HG03175 (cell line): ENCODE measurements around the gene PPP4C.
A peak's percentile ranks its signal among the peaks of the same experiment; 100 is the strongest.
"Not testable (repeated sequence)": the region's sequence is repeated elsewhere in the genome, so short reads cannot be mapped to it uniquely, and the experiment has no call there.

Experiments used
- ATAC-seq: cut with Tn5 transposase; IDR thresholded peaks from one replicate; pipeline ENCODE4 v1.9.1; 2021; ENCODE audit warnings: mild to moderate bottlenecking, moderate library complexity; ENCODE audit not compliant: unreplicated experiment

PPP4C gene

DNA sequence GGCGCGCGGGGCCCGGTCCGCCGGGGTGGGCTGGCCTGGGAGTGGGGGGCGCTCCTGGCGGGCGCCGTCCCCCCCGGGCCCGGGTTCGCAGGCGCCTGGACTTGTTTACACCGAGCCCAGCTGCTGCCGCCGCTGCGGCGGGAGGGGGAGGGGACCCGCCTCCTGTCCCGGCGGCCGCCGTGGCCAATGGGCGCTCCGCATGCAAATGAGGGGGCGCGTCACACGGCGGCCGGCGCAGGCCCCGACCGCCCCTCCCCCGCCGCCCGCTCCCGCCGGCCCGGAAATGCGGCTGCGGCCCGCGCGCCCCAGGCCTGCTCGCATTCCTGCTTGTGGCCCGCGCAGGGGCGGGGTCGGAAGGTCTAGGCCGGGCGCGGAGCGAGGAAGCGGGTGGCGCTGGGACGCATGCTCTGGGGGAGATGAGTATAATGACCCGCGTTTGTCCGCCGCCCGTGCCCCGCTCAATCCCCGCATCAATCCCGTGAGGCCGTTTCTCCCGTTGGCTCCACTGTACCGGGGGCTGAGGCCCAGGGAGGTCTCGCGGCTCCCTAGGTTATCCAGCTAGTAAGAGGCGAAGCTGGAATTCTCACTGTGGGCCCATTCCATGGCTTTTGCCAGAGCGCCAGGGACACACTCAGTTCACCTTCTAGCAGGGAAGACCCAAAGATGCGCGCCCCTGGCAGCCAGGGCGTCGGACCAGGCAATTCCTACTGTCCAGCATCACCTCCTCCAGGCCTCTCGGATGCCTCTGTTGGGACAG, 20.5 kb downstream of the PPP4C start, which contains the start of gene YPEL3:
Gene YPEL3, minus strand, starts transcription at position 109 of the 757 bp plus-strand sequence. CDS start 731 bp downstream, outside the sequence.
- ATAC-seq, result peak; percentile 54

DNA sequence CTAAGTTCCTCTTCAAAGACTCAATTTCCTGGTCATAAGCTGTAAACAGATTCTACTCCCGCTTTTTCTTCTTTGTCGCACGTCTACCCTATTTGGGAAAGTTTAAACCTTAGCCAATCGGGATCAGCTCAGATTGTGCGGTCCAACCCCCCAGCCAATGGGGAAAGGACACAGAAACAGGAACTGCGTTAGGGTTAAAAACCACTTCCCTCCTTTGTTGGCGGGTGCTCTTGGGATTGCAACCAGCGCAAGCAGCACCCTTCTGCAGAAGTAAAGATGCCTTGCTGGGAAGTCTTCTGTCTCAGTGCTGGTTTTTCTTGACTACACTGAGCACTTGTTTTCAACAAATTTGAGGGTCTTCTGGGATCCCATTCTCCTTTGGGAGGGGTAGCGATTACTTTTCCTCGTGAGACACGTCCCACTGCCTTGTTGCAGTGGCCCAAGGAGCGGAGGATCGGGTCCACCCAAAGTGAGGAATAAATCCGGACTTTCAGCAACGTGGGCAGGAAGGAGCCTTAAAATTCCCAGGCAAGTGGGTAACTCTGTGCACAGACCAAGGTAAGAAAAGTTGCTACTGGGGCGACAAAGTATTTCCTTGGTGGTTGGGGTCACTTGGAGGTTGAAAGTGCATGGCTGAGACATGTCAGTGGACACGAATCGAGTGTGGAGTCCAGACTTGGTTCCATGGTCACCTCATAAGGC, 21.2 kb downstream of the PPP4C start:
- no peak for ATAC-seq

DNA sequence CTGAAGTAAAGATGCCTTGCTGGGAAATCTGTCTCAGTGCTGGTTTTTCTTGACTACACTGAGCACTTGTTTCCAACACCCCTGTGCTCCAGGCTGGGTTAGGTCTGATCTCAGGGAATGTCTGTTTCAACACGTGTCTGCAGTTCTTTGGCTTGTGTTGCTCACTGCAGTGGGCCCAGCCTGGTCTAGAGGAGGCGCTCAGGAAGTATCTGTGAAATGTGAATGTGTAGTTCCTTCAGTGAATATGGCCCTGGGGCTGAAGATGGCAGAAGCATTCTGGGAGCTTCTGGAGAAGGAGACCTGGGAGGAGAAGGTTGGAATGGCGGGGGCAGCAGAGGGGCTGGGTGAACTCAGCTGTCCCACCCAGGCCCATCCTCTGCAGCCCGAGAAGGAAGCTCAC, 28.3 kb downstream of the PPP4C start:
- ATAC-seq, result no peak

DNA sequence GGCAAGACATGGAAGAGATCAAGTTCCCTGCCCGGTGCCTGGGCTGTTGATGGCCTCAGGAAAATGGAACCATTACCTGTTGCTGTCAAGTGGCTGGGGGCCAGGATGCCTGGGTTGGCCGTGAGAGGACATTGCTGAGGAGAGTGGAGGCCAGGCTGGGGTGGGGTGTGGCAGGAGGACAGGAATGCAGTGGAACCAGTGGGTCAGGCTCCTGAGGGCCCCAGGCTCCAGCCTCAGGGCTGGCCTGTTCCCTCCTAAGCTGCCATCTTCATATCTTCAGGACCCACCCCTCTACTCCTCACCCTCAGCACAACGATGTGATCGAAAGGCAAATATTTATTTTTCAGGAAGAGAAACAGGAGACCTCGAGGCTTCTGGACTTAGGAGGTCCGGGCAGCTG, 28.7 kb downstream of the PPP4C start:
- ATAC-seq, result no peak

DNA sequence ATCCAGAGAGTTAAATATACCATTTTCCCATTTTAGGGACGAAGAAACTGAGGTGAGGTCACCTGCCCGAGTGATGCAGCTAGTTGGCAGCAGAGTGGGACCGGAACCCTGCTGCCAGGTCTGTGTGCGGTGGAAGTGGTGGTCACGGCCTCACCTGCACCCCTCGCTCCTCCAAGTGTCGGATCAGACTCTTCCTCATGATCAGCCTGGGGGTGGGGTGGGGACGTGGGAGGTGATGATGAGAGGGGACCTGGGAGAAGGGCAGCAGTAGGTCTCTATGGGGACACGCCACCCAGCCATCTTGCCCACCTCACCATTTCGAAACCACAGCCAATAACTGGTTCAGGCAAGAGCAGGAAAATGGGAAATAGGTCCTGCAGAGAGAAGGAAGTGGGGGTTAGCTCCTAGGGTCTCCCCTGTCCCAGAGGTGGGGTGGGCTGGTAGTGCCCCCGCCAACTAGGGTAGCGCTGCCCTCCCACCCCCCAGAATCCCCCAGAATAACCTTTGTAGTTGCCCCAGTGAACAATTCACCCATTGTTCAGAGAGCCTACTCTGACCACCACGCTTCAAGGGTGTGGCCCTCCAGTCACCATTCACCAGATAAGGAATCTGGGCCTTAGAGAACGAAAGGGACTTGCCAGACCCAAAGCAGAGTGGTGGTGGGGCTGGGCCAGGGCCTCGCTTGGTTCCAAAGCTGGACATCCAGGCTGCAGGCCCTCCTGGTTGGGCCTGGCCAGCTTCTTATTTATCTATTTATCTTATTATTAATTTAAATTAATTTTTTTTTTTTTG, 32.5 kb downstream of the PPP4C start:
- ATAC-seq, result no peak

DNA sequence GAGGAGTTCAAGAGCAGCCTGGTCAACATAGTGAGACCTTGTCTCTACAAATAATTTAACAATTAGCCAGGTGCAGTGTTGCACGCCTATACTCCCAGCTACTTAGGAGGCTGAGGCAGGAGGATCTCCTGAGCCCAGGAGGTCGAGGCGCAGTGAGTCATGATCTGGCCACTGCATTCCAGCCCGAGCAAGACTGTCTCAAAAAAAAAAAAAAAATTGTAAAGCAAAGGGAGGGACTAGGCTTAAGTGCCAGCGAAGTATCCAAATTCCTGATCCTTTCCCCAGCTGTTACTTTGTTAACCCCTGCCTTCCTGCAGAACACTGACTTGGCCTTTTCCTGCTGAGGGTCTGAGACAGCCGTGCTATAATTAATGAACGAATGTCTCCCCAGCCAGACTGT, 34.9 kb downstream of the PPP4C start:
- no peak for ATAC-seq

DNA sequence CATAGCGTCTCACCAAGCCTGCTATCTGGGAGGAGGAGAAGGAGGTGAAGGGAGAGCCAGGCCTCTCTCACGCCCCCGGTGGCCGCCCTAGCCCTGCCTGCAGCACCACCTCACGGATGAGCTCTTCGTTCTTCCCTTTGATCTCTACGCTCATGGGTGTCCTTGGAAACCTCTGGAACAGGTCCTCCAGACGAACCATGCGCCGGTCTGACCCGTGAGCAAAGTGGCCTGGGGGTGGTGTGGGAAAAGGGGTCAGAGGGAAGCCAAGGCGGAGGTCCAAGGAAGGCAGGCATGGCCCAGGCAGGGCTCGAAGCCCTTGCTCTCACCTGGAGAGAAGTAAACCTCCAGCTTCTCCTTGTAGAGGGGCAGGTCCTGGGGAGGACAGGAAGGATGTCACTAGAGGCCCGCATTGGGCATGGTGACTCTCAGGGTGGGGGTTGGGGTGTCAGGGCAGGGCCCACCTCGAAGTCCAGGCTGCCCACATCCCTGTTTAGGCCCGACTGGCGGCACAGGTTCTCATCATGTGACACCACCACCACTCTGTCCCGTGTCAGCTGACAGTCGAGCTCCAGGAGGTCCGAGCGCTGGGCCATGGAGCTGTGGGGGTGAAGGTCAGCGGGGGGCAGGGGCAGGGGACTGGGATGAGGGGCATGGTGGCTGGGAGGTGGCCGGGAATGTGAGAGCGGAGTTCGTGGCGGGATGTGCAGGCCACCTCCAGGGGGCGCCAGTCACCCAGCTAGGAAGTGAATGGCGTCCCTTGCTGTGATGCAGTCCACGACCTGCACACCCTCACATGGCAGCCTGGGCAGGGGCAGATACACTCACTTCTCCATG, 36.6 kb downstream of the PPP4C start:
- ATAC-seq, result no peak

DNA sequence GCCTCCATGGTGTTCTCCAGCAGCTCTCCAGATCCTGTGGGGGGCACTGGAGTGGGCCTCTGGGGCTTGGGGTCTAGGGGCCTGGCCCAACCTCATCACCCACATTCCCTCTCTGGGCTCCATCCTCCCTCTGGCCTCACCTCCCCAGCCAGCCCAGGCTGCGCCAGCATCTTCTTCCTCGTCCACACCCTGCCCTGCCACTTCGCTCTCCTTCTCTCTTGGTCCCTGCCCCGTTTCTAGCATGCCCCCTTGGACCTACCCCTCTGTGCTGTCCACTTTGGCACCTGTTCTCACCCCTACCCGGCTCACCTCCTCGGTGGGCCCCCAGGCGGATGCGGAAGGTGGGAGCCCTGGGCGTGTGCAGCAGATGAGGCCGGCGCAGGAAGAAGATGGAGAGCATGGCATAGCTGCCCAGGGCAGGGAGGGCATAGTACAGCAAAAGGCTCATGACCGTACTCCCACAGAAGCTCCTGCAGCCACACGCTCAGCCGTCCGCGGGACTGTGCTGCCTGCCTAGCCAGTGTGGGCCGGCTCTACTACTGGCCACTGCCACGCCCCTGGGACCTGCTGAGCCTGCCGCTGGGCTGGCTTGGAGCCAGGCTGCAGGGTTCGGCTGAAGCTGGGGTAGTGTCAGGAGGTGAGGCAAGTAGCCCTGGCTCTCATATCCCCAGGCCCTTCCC, 37.4 kb downstream of the PPP4C start, which contains the start of gene GDPD3:
Gene GDPD3, minus strand, starts transcription at position 507 of the 680 bp plus-strand sequence. Its CDS starts 59 bp downstream, at position 448.
- ATAC-seq, result no peak

DNA sequence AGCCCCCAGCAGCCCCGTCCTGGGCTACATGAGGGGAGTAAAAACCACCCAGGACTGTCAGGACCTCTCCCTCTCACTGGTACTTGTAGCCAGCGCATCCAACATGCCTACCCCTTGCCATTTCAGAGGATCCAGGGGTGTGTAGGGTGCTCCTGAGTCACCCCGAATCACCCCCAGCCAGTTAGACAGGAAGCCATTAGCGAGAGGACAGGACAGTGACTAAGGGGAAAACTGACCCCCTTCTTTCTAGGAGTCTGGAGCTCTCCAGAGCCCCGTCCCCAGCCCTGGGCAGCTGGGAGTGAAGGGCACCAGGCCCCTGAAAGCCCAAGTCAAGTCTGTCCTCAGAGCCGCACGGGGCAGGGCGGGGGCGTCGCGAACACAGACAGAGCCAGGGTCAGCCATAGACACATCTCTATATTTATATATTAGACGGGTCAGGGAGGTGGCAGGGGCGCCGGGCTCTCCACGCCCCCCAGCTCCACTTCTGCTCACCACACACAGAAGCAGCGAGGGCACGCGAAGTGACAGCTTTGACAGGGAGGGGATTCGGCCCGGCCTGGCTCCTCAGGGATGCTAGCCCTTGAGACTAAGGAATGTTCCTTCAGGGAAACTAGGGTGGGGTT, 38.0 kb downstream of the PPP4C start:
- ATAC-seq, result no peak

DNA sequence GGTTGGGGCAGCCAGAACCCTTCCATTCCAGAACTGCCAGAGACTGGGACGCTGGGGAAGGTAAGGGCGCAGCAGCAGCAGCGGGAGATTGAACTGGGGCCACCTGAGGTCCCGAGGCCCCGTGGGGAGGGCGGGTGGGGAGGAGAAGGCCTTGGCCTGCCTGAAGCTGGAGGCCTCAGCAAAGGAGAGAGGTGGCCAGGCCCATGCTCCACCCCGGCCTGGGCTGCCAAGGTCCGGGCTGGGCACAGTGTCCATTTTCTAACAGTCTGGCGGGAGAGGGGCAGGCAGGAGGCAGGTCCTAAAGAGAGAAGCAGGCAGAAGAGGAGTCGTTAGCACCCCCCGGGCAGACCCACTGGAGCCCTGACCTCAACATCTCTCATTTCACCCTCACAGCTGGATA, 38.6 kb downstream of the PPP4C start:
- no peak for ATAC-seq

DNA sequence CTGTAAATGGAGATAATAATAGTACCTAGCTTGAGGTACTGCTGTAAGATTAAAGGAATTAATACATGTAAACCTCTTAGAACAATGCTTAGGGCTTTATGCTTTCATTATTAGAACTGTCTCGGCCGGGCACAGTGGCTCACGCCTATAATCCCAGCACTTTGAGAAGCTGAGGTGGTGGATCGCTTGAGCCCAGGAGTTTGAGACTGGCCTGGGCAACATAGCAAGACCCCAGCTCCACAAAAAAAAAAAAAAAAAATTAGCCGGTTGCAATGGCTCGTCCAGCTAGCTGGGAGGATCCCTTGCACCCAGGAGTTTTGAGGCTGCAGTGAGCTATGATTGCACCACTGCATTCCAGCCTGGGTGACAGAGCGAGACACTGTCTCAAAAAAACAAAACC, 39.0 kb downstream of the PPP4C start:
- ATAC-seq, result not testable (repeated sequence)

DNA sequence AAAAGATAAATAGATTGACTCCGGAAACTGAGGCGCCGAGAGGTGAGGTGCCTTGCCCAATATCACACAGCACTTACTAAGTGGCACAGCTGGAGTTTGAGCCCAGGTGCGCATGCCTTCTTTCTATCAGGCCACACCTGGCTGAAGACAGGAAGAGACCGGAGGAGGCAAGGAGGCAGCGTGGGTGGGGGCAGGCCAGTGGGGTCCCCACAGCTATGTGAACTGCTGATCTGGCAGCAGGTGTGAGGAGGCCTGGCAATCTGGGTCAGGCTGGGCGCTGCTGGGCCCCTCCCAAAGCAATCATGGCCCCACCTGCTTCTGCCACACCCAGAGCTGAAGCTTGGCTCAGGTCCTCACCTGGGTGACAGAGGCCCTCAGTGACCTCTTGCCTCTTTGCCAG, 39.4 kb downstream of the PPP4C start:
- no peak for ATAC-seq

DNA sequence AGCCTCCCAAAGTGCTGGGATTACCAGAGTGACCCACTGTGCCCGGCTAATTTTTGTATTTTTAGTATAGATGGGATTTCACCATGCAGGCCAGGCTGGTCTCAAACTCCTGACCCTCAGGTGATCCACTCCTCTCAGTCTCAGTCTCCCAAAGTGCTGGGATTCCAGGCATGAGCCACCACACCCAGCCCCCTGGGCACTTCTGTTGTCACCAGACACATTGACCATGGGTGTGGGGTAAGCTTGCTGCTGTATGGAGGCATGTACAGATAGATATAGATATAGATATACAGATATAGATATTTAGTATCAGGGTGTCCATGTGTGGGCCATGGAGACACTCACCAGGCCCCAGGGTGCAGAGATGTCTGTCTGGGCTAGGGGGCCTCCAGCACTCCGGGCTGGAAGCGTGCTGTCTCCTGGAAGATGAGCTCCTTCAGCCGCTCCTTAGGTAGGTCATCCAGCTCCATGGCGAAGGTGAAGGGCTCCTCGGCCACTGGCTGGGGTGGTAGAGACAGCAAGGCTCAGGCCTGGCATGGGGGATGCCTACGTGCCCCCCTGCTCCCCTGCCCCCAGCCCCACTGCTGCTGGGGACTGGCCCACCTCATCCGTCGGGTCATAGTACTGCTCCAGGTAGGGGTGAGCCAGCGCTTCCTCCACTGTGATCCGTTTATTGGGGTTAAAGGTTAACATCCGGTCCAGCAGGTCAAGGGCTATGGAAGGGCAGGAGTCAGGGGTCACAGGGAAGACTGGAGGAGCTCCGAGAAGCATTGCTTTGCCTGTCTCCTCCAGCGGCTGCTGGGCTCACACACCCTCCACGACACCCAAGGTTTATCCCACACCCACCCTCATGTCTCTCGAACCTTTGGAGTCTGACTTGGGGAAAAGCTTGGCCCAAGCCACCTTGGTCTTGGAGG, 40.8 kb downstream of the PPP4C start:
- ATAC-seq, result no peak

DNA sequence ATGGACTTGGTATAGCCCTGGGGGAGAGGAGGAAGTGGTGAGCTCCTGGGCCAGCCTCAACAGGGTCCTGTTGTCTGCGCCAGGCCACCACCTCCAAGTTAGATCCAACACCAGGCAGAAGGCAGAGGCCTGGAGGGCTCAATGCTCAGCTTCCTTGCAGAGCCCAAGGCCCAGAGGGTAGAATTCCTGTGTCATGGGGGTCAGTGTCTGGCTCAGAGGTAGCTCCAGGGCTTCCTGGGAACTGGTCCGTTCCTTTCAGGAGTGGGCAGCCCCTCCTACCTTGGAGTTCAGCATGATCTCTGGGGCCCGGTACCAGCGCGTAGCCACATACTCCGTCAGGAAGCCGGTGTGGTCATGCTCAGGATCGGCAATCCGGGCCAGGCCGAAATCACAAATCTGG, 42.0 kb downstream of the PPP4C start:
- no peak for ATAC-seq

DNA sequence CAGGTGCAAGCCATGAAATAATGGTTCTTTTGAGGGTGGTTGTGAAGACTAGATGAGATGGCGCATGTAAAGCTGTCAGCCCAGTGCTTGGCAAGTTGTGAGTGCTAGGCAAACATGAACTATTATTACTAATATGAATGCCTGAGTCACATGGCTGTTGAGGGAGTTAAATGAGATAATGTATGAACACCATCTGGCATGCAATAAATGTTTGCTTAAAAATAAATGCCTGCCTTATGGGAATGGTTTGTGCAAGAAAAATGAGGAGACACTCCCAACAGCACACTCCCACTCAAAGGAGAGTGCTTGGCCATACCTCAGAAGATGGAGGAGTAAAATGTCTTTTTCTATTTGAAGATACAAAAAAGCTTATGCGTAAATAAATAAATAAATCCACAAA, 43.6 kb downstream of the PPP4C start:
- no peak for ATAC-seq

DNA sequence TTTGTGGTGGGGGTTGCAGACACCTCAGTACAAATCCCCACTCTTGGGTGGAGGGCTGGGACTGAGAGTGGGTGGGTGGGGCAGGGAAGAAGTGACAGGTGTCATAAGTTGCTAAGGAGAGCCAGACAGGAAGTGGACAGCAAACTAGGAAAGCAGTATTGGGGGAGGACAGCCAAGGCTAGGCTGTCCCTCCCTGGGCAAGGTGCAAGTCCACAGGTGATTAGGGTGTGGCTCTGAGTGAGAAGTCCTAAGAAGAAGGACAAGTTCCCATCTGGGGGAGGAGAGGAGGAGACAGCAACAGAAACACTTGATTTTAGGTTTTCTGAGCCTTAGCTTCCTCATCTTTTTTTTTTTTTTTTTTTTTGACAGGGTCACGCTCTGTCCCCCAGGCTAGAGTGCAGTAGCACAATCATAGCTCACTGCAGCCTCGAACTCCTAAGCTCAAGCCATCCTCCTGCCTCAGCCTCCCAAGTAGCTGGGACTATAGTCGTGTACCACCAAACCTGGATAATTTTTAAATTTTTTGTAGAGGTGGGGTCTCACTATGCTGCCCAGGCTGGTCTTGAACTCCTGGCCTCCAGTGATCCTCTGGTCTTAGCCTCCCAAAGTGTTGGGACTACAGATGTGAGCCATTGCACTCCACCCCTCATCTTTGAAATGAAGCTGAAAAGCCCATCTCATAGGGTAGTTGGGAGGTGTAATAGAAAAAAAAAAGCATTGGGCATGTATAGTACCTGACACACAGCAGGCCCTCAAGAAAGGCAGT, 44.7 kb downstream of the PPP4C start:
- ATAC-seq, result no peak

DNA sequence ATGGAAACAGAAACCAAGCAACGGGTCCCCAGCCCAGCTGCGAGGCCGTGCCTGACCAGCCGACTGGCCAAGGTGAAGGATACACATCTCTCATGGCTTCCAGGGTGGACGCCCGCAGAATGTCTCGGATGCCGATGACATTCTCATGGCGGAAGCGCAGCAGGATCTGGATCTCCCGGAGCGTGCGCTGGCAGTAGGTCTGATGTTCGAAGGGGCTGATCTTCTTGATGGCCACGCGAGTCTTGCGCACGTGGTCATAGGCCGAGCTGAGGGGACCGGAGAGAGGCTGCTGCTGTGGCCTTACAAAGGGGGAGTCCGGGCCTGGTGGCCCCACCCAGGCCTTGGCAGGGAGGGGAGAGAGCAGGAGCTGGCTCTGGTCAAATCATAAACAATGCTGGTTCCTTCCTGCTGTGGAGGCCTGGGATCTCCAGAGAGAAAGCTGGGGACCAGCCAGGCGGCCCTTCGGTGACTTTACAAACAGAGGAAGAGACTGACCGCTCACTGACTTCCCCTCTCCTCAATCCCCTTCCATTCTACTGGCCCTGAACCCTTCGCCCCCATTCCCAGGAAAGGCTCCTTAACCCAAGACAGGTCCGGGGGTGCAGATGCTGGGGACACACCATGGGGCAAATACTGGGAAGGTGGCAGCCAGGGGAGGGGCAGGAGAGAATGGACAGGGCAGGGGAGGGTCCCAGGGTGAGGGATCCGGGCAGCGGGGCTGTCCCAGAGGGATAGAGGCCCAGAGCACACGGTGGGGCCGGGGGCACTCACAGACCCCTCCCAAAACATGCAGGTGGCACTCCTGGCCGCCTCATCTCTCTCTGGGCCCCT, 46.2 kb downstream of the PPP4C start:
- no peak for ATAC-seq
